ENCODE data around the gene LYZL6.

DNA sequence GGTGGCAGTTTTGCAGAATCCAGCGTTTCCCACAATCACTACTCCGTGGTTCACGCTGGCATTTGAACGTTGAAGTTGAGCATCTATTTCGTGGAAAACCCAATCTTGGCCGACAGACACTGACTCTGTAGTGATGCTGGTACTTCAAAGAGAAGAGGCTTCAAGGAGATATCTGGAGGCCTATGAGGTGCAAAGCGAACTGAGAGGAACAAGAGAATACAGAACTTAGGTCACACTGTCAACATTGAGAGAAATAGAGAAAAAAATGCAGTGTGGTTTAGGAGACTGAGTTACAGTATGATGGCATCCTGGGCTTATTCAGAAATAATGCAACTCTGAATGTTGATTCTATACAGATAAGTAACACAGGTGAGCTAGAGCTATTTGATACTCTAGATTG is 21.8 kb upstream of the LYZL6 start:
- TF ChIP-seq, protein P1, sequence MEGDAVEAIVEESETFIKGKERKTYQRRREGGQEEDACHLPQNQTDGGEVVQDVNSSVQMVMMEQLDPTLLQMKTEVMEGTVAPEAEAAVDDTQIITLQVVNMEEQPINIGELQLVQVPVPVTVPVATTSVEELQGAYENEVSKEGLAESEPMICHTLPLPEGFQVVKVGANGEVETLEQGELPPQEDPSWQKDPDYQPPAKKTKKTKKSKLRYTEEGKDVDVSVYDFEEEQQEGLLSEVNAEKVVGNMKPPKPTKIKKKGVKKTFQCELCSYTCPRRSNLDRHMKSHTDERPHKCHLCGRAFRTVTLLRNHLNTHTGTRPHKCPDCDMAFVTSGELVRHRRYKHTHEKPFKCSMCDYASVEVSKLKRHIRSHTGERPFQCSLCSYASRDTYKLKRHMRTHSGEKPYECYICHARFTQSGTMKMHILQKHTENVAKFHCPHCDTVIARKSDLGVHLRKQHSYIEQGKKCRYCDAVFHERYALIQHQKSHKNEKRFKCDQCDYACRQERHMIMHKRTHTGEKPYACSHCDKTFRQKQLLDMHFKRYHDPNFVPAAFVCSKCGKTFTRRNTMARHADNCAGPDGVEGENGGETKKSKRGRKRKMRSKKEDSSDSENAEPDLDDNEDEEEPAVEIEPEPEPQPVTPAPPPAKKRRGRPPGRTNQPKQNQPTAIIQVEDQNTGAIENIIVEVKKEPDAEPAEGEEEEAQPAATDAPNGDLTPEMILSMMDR (IDR thresholded peaks at IDR 0.05) = no peak
- no peak for TF ChIP-seq POLR2A (IDR thresholded peaks at IDR 0.05)
- no peak for TF ChIP-seq POLR2AphosphoS5 (IDR thresholded peaks at IDR 0.05)
